ENCODE data around the gene CD300LG. TPM values are rescaled to one million over a fixed set of nuclear protein-coding genes. Genes with fewer than 3 reads are reported as not detected.

The CD300LG gene
- polyA plus RNA-seq, 3 donors = not detected

GRCh38 chr17:43879723-43880419, 32.9 kb downstream of the CD300LG start:
- intact Hi-C loops (cut with micrococcal nuclease) = no loop called here
- peaks cover 7 to 11% (median 9%) of the 10 kb centered on the region in 3 donors for H3K27me3 Mint-ChIP-seq (ENCODE audit: low read depth in 3 of 3)
- no peak overlapping the region for H2AFZ ChIP-seq (ENCODE audit: insufficient read depth, low read depth, low read length, poor library complexity, severe bottlenecking)
- H3K36me3 ChIP-seq (replicated peaks in 1 of 2; ENCODE audit: control insufficient read depth in 1 of 2, insufficient read depth in 2 of 2, low read length in 2 of 2) = no peaks in the 10 kb centered on the region
- H4K20me1 ChIP-seq (ENCODE audit: insufficient read depth, low read length) = no peaks in the 10 kb centered on the region
- DNase-seq = no peak
- no peak overlapping the region for H3K27ac ChIP-seq (ENCODE audit: low read depth in 1 of 2, low read length in 2 of 2)
- H3K36me3 Mint-ChIP-seq = no peaks in the 10 kb centered on the region
- no peak for TF ChIP-seq CTCF (IDR thresholded peaks at IDR 0.05)
- H3K4me1 Mint-ChIP-seq = peaks cover 3% of the 10 kb centered on the region
- H3K27ac Mint-ChIP-seq = peak overlapping the region in 1 of 7 donors; percentile 49
- H3K4me3 ChIP-seq (replicated peaks in 1 of 3; ENCODE audit: low read depth in 2 of 3, low read length in 3 of 3) = no peak overlapping the region
- H3K4me2 ChIP-seq (replicated peaks; ENCODE audit: extremely low read depth, low read length, poor library complexity, severe bottlenecking) = no peak overlapping the region
- no peak overlapping the region for H3K9ac ChIP-seq (ENCODE audit: insufficient read depth, low read length, poor library complexity, severe bottlenecking)
- H3K9me3 ChIP-seq (replicated peaks in 1 of 2; ENCODE audit: control insufficient read depth in 1 of 2, insufficient read depth in 1 of 2, low read length in 2 of 2) = no peaks in the 10 kb centered on the region
- WGBS (ENCODE audit: insufficient coverage) = 92% methylated on average over 14 of the region's 20 CpGs
- no peaks in the 10 kb centered on the region for H3K4me1 ChIP-seq (ENCODE audit: control insufficient read depth in 1 of 2, insufficient read depth in 2 of 2, low read length in 2 of 2)
- no peaks in the 10 kb centered on the region for H3K79me2 ChIP-seq (ENCODE audit: insufficient read depth, low read length)
- H3K27me3 ChIP-seq (ENCODE audit: control insufficient read depth in 2 of 2, insufficient read depth in 2 of 2, low read length in 2 of 2) = no peaks in the 10 kb centered on the region
- no peak overlapping the region for H3K4me3 Mint-ChIP-seq
- H3K9me3 Mint-ChIP-seq = peaks cover 0 to 2% (median 0%) of the 10 kb centered on the region in 7 donors

- H3K79me2 ChIP-seq (ENCODE audit: insufficient read depth, low read length) = no peaks in the 10 kb centered on the region
- Mint-ChIP-seq H3K36me3 (no peaks in the 10 kb centered on the region), H3K9me3 (peaks cover 0 to 2% (median 0%) of the 10 kb centered on the region in 7 donors), H3K4me1 (peaks cover 3% of the 10 kb centered on the region), H3K4me3 (no peak overlapping the region), H3K27me3 (ENCODE audit: low read depth in 3 of 3) (peaks cover 6 to 7% (median 7%) of the 10 kb centered on the region in 3 donors), H3K27ac (no peak overlapping the region)
- H3K4me2 ChIP-seq (replicated peaks; ENCODE audit: extremely low read depth, low read length, poor library complexity, severe bottlenecking) = no peak overlapping the region
- H3K4me3 ChIP-seq (replicated peaks in 1 of 3; ENCODE audit: low read depth in 2 of 3, low read length in 3 of 3) = no peak overlapping the region
- no peak overlapping the region for H3K27ac ChIP-seq (ENCODE audit: low read depth in 1 of 2, low read length in 2 of 2)
- no peaks in the 10 kb centered on the region for H3K36me3 ChIP-seq (replicated peaks in 1 of 2; ENCODE audit: control insufficient read depth in 1 of 2, insufficient read depth in 2 of 2, low read length in 2 of 2)
- WGBS (ENCODE audit: insufficient coverage) = 85% methylated on average over 19 of the region's 20 CpGs
- H3K4me1 ChIP-seq (ENCODE audit: control insufficient read depth in 1 of 2, insufficient read depth in 2 of 2, low read length in 2 of 2) = no peaks in the 10 kb centered on the region
- peak; percentile 84 for TF ChIP-seq CTCF (IDR thresholded peaks at IDR 0.05)
- H3K27me3 ChIP-seq (ENCODE audit: control insufficient read depth in 2 of 2, insufficient read depth in 2 of 2, low read length in 2 of 2) = no peaks in the 10 kb centered on the region
- no peak overlapping the region for H3K9ac ChIP-seq (ENCODE audit: insufficient read depth, low read length, poor library complexity, severe bottlenecking)
- intact Hi-C loops (cut with micrococcal nuclease) = no loop called here
- no peak overlapping the region for H2AFZ ChIP-seq (ENCODE audit: insufficient read depth, low read depth, low read length, poor library complexity, severe bottlenecking)
- no peaks in the 10 kb centered on the region for H4K20me1 ChIP-seq (ENCODE audit: insufficient read depth, low read length)
- DNase-seq = peak; percentile 5 to 22 (median 9)
- no peaks in the 10 kb centered on the region for H3K9me3 ChIP-seq (replicated peaks in 1 of 2; ENCODE audit: control insufficient read depth in 1 of 2, insufficient read depth in 1 of 2, low read length in 2 of 2)
These were observed 33.5 kb downstream of the CD300LG start for GRCh38 chr17:43880420-43880991.
